T-cell (primary cell): ENCODE data around the gene ZNF611. TPM values are rescaled to one million over a fixed set of nuclear protein-coding genes. Genes with fewer than 3 reads are reported as not detected.

Source experiments
- ATAC-seq, 4 experiments: fragments of 200-7000 bp in 3 of 4; fragments of 150-1000 bp in 1 of 4; cut with Tn5 transposase; replicated peaks in 1 of 4; 1 replicate in 3 of 4; 2 replicates in 1 of 4; pipeline ENCODE4 v1.10.0; 2021; ENCODE audit warnings: moderate library complexity in 3 of 4, mild to moderate bottlenecking in 2 of 4, moderate number of reproducible peaks in 1 of 4
- CTCF ChIA-PET, 2 donors: fragments of 300-600 bp; sonication (Branson Sonifier 250); formaldehyde crosslinking; loops; one replicate each; lab custom pipeline; 2022; ENCODE audit warnings: antibody characterized with exemption in 2 of 2; lab: Charles Lee
- POLR2A ChIA-PET, 2 donors: fragments of 300-600 bp; sonication (Branson Sonifier 250); formaldehyde crosslinking; loops; one replicate each; lab custom pipeline; 2022; ENCODE audit warnings: antibody characterized with exemption in 2 of 2; lab: Charles Lee
- DNase-seq, 35 experiments: peaks; one replicate each; pipeline versions ENCODE4 v3.0.0 to v3.0.0-alpha.2; 2013 to 2023
- H3K27ac ChIP-seq: one replicate; pipeline ENCODE4 v1.5.1; 2013; ENCODE audit warnings: low read length
- H3K27me3 ChIP-seq, 2 experiments: replicated peaks in 1 of 2; 1 replicate in 1 of 2; 2 replicates in 1 of 2; pipeline versions ENCODE4 v1.6.1 to v1.7.0; 2013; ENCODE audit warnings: low read length in 1 of 2, mixed read lengths in 1 of 2; ENCODE audit not compliant: control insufficient read depth in 2 of 2, insufficient read depth in 2 of 2; ENCODE audit errors: extremely low read depth in 1 of 2
- H3K36me3 ChIP-seq, 2 donors: 1 replicate in 1 of 2; 2 replicates in 1 of 2; pipeline versions ENCODE4 v1.6.1 to v1.7.0; 2013; ENCODE audit warnings: low read length in 1 of 2; ENCODE audit not compliant: control insufficient read depth in 2 of 2, insufficient read depth in 1 of 2; ENCODE audit errors: extremely low read depth in 1 of 2
- H3K4me1 ChIP-seq, 2 experiments: 1 replicate in 1 of 2; 2 replicates in 1 of 2; pipeline versions ENCODE4 v1.6.1 to v1.7.0; 2013; ENCODE audit warnings: low read length in 2 of 2, mixed read lengths in 1 of 2; ENCODE audit not compliant: insufficient read depth in 2 of 2, control insufficient read depth in 1 of 2; ENCODE audit errors: extremely low read depth in 1 of 2
- H3K4me3 ChIP-seq, 2 donors: 1 replicate in 1 of 2; 2 replicates in 1 of 2; pipeline versions ENCODE4 v1.5.1 to v1.7.0; 2013; ENCODE audit warnings: mild to moderate bottlenecking in 2 of 2, low read length in 1 of 2, moderate library complexity in 1 of 2; ENCODE audit not compliant: control insufficient read depth in 1 of 2; ENCODE audit errors: extremely low read depth in 1 of 2
- H3K9me3 ChIP-seq: 2 replicates; pipeline ENCODE4 v1.7.0; 2013
- H3K27ac Mint-ChIP-seq, 2 donors: one replicate each; pipeline ENCODE4 v1.8.0; 2020 to 2021; ENCODE audit warnings: mild to moderate bottlenecking in 2 of 2, mixed read lengths in 2 of 2
- H3K27me3 Mint-ChIP-seq, 2 donors: one replicate each; pipeline ENCODE4 v1.8.0; 2021 to 2022; ENCODE audit warnings: mixed read lengths in 2 of 2
- H3K36me3 Mint-ChIP-seq: one replicate; pipeline ENCODE4 v1.8.0; 2021; ENCODE audit warnings: mixed read lengths
- H3K4me1 Mint-ChIP-seq, 3 donors: one replicate each; pipeline ENCODE4 v1.8.0; 2020 to 2022; ENCODE audit warnings: mixed read lengths in 3 of 3, mild to moderate bottlenecking in 1 of 3
- H3K4me3 Mint-ChIP-seq, 3 donors: one replicate each; pipeline ENCODE4 v1.8.0; 2020 to 2022; ENCODE audit warnings: mild to moderate bottlenecking in 3 of 3, mixed read lengths in 3 of 3, moderate library complexity in 3 of 3
- H3K9me3 Mint-ChIP-seq, 3 donors: one replicate each; pipeline ENCODE4 v1.8.0; 2020 to 2022; ENCODE audit warnings: mixed read lengths in 3 of 3
- WGBS: methylation state at CpG from one replicate; pipeline ENCODE4 v1.1.5; 2013; ENCODE audit warnings: missing lambda C conversion rate; ENCODE audit not compliant: insufficient coverage; 5-methylcytosine and 5-hydroxymethylcytosine counted together
- total RNA-seq, 35 experiments: library from RNA in 6 of 35; stranded (reverse) in 6 of 35; fragments of 120-200 nt in 1 of 35; gene quantifications; one replicate each; pipeline versions ENCODE4 v1.2.1 to v1.2.4 and lab custom pipeline; 2013 to 2026

The ZNF611 gene
- total RNA-seq, 5 donors from 2014 or later (not counting 1 experiment from before 2014, with no cell fraction given), result 31.5 to 46.2 (median 37.0) TPM

GRCh38 chr19:52669586-52669985 lies 65.3 kb downstream of the ZNF611 start:
- Mint-ChIP-seq H3K9me3 (no peaks in the 10 kb centered on the region), H3K4me3 (no peak overlapping the region), H3K27me3 (no peaks in the 10 kb centered on the region), H3K27ac (no peak overlapping the region), H3K4me1 (peaks cover 12 to 29% (median 19%) of the 10 kb centered on the region in 3 donors), H3K36me3 (peaks cover 64% of the 10 kb centered on the region)
- H3K4me1 ChIP-seq, result peaks cover 2 to 6% of the 10 kb centered on the region in 2 experiments
- H3K4me3 ChIP-seq, result no peak overlapping the region
- no CpG with 5 or more reads among the region's 5 CpGs for WGBS
- peaks cover 0 to 13% of the 10 kb centered on the region in 2 donors for H3K36me3 ChIP-seq
- ChIA-PET CTCF (interaction anchor here in 1 of 2 donors (0.6 kb wide), 1 partner anchor 17 kb away, joined by 5 read pairs; no protein-coding TSS in a partner anchor), POLR2A (no interaction called here)
- H3K9me3 ChIP-seq, result no peaks in the 10 kb centered on the region
- ATAC-seq, result no peak
- H3K27me3 ChIP-seq, result no peaks in the 10 kb centered on the region
- no peak overlapping the region for H3K27ac ChIP-seq
- no peak for DNase-seq

GRCh38 chr19:52667972-52668371 lies 66.9 kb downstream of the ZNF611 start:
- Mint-ChIP-seq H3K9me3 (no peaks in the 10 kb centered on the region), H3K27me3 (no peaks in the 10 kb centered on the region), H3K4me1 (peaks cover 6 to 19% (median 11%) of the 10 kb centered on the region in 3 donors), H3K36me3 (peaks cover 60% of the 10 kb centered on the region), H3K27ac (no peak overlapping the region), H3K4me3 (no peak overlapping the region)
- 94% methylated on average over 3 of the region's 6 CpGs for WGBS
- Histone ChIP-seq H3K4me3 (no peak overlapping the region), H3K27me3 (no peaks in the 10 kb centered on the region), H3K36me3 (peaks cover 0 to 15% of the 10 kb centered on the region in 2 donors), H3K9me3 (no peaks in the 10 kb centered on the region), H3K4me1 (no peaks in the 10 kb centered on the region), H3K27ac (no peak overlapping the region)
- ChIA-PET CTCF (no interaction called here), POLR2A (interaction anchor here in 1 of 2 donors (0.6 kb wide), 1 partner anchor 573 kb away, joined by 3 read pairs; the partner anchor contains the start of gene ZNF841)
- no peak for DNase-seq
- ATAC-seq, result no peak

- Mint-ChIP-seq H3K27me3 (no peaks in the 10 kb centered on the region), H3K9me3 (peaks cover 0 to 3% (median 0%) of the 10 kb centered on the region in 3 donors), H3K4me3 (no peak overlapping the region), H3K36me3 (peaks cover 65% of the 10 kb centered on the region), H3K27ac (no peak overlapping the region), H3K4me1 (peaks cover 6 to 18% (median 11%) of the 10 kb centered on the region in 3 donors)
- Histone ChIP-seq H3K27me3 (no peaks in the 10 kb centered on the region), H3K36me3 (peaks cover 0 to 21% of the 10 kb centered on the region in 2 donors), H3K4me1 (no peaks in the 10 kb centered on the region), H3K4me3 (no peak overlapping the region), H3K9me3 (no peaks in the 10 kb centered on the region), H3K27ac (no peak overlapping the region)
- ChIA-PET POLR2A (no interaction called here), CTCF (no interaction called here)
- ATAC-seq, result no peak
- no peak for DNase-seq
These were observed 68.3 kb downstream of the ZNF611 start for GRCh38 chr19:52666506-52666905.

- WGBS, result 95% methylated on average over 3 of the region's 6 CpGs
- no peaks in the 10 kb centered on the region for H3K9me3 ChIP-seq
- no peak overlapping the region for H3K27ac ChIP-seq
- H3K4me1 ChIP-seq, result no peaks in the 10 kb centered on the region
- no peak for ATAC-seq
- ChIA-PET CTCF (no interaction called here), POLR2A (no interaction called here)
- Mint-ChIP-seq H3K27me3 (no peaks in the 10 kb centered on the region), H3K9me3 (peaks cover 0 to 4% (median 0%) of the 10 kb centered on the region in 3 donors), H3K27ac (no peak overlapping the region), H3K4me1 (peaks cover under 1 to 14% (median 6%) of the 10 kb centered on the region in 3 donors), H3K36me3 (peaks cover 66% of the 10 kb centered on the region), H3K4me3 (no peak overlapping the region)
- H3K4me3 ChIP-seq, result no peak overlapping the region
- no peaks in the 10 kb centered on the region for H3K27me3 ChIP-seq
- peaks cover 0 to 27% of the 10 kb centered on the region in 2 donors for H3K36me3 ChIP-seq
- no peak for DNase-seq
These were observed 69.3 kb downstream of the ZNF611 start for GRCh38 chr19:52665529-52665928.

GRCh38 chr19:52665027-52665426 lies 69.8 kb downstream of the ZNF611 start:
- H3K36me3 ChIP-seq, result peaks cover 0 to 29% of the 10 kb centered on the region in 2 donors
- WGBS, result no CpG with 5 or more reads among the region's 4 CpGs
- Mint-ChIP-seq H3K9me3 (peaks cover 0 to 5% (median 0%) of the 10 kb centered on the region in 3 donors), H3K27me3 (no peaks in the 10 kb centered on the region), H3K4me1 (peaks cover 0 to 9% (median 4%) of the 10 kb centered on the region in 3 donors), H3K36me3 (peaks cover 68% of the 10 kb centered on the region), H3K27ac (no peak overlapping the region), H3K4me3 (no peak overlapping the region)
- H3K4me1 ChIP-seq, result no peaks in the 10 kb centered on the region
- H3K27me3 ChIP-seq, result no peaks in the 10 kb centered on the region
- DNase-seq, result no peak
- H3K9me3 ChIP-seq, result no peaks in the 10 kb centered on the region
- ChIA-PET POLR2A (no interaction called here), CTCF (no interaction called here)
- no peak overlapping the region for H3K27ac ChIP-seq
- H3K4me3 ChIP-seq, result no peak overlapping the region
- ATAC-seq, result no peak

- 95% methylated on average over 2 of the region's 5 CpGs for WGBS
- no peaks in the 10 kb centered on the region for H3K4me1 ChIP-seq
- peaks cover 68% of the 10 kb centered on the region for H3K36me3 Mint-ChIP-seq
- no peak for DNase-seq
- H3K27me3 Mint-ChIP-seq, result no peaks in the 10 kb centered on the region
- H3K27me3 ChIP-seq, result no peaks in the 10 kb centered on the region
- no peak overlapping the region for H3K4me3 ChIP-seq
- no peak overlapping the region for H3K27ac ChIP-seq
- peaks cover 0 to 5% (median 2%) of the 10 kb centered on the region in 3 donors for H3K4me1 Mint-ChIP-seq
- H3K36me3 ChIP-seq, result peaks cover 3 to 32% of the 10 kb centered on the region in 2 donors
- H3K4me3 Mint-ChIP-seq, result no peak overlapping the region
- ATAC-seq, result no peak
- POLR2A ChIA-PET, result no interaction called here
- H3K27ac Mint-ChIP-seq, result no peak overlapping the region
- peaks cover 0 to 7% (median under 1%) of the 10 kb centered on the region in 3 donors for H3K9me3 Mint-ChIP-seq
- no peaks in the 10 kb centered on the region for H3K9me3 ChIP-seq
- CTCF ChIA-PET, result no interaction called here
These were observed 70.4 kb downstream of the ZNF611 start for GRCh38 chr19:52664461-52664860.
